ENCODE results near the gene RUVBL1.
A peak's percentile ranks its signal among the peaks of the same experiment; 100 is the strongest.

Gene RUVBL1

DNA sequence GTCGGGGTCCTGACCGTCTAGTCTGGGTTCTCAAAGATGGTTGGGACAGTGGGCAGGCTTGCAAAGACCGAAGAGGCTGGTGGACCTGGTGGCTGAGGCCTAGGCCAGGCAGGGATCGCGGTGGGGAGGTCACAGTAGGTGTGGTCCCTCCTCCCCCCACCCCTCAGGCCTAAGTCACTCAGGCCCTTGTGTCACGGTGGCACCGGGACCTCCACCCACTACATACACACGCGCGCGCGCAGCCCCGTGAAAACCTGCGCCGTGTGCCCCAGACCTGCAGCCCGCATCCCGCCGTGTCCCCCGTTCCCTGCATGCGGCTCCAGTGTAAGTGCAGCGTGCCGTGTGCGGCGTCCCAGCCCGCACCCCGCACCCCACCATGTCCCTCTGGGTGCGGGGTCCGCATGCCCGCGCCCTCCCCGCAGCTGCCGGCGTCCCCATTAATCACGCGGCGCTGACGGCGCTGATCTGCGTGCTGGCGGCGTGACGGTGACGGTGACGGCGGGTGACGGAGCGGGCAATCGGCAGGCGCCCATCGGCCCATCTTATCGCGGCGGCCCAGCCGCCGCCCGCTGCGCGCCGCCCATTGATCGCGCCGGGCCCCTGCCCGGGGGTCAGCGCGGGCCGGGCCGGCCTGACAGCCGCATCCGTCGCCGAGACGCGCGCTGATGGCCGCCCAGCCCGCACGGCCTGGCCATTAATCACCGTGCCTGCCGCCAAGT lies 47.0 kb downstream of the RUVBL1 start:
- Histone ChIP-seq H3K27me3 (ENCODE audit: insufficient read depth, poor library complexity, severe bottlenecking) (no peaks in the 10 kb centered on the region), H3K27ac (replicated peaks) (no peak overlapping the region), H3K4me3 (replicated peaks; ENCODE audit: insufficient read depth, low read length) (no peak overlapping the region)
- TF ChIP-seq SPI1 (IDR thresholded peaks at IDR 0.05; ENCODE audit: borderline replicate concordance, low read depth) (no peak), GABPA (IDR thresholded peaks at IDR 0.05; ENCODE audit: low read depth) (no peak), POLR2AphosphoS5 (IDR thresholded peaks at IDR 0.05; ENCODE audit: low read depth) (no peak)
- TF ChIP-seq, protein P1, sequence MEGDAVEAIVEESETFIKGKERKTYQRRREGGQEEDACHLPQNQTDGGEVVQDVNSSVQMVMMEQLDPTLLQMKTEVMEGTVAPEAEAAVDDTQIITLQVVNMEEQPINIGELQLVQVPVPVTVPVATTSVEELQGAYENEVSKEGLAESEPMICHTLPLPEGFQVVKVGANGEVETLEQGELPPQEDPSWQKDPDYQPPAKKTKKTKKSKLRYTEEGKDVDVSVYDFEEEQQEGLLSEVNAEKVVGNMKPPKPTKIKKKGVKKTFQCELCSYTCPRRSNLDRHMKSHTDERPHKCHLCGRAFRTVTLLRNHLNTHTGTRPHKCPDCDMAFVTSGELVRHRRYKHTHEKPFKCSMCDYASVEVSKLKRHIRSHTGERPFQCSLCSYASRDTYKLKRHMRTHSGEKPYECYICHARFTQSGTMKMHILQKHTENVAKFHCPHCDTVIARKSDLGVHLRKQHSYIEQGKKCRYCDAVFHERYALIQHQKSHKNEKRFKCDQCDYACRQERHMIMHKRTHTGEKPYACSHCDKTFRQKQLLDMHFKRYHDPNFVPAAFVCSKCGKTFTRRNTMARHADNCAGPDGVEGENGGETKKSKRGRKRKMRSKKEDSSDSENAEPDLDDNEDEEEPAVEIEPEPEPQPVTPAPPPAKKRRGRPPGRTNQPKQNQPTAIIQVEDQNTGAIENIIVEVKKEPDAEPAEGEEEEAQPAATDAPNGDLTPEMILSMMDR (IDR thresholded peaks at IDR 0.05; ENCODE audit: insufficient read depth, low read length), result no peak
- TF ChIP-seq, protein P2, sequence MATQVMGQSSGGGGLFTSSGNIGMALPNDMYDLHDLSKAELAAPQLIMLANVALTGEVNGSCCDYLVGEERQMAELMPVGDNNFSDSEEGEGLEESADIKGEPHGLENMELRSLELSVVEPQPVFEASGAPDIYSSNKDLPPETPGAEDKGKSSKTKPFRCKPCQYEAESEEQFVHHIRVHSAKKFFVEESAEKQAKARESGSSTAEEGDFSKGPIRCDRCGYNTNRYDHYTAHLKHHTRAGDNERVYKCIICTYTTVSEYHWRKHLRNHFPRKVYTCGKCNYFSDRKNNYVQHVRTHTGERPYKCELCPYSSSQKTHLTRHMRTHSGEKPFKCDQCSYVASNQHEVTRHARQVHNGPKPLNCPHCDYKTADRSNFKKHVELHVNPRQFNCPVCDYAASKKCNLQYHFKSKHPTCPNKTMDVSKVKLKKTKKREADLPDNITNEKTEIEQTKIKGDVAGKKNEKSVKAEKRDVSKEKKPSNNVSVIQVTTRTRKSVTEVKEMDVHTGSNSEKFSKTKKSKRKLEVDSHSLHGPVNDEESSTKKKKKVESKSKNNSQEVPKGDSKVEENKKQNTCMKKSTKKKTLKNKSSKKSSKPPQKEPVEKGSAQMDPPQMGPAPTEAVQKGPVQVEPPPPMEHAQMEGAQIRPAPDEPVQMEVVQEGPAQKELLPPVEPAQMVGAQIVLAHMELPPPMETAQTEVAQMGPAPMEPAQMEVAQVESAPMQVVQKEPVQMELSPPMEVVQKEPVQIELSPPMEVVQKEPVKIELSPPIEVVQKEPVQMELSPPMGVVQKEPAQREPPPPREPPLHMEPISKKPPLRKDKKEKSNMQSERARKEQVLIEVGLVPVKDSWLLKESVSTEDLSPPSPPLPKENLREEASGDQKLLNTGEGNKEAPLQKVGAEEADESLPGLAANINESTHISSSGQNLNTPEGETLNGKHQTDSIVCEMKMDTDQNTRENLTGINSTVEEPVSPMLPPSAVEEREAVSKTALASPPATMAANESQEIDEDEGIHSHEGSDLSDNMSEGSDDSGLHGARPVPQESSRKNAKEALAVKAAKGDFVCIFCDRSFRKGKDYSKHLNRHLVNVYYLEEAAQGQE (IDR thresholded peaks at IDR 0.05; ENCODE audit: insufficient replicate concordance, low read depth), result no peak
- DNase-seq (ENCODE audit: low read depth in 1 of 2, low spot score in 1 of 2), result no peak

DNA sequence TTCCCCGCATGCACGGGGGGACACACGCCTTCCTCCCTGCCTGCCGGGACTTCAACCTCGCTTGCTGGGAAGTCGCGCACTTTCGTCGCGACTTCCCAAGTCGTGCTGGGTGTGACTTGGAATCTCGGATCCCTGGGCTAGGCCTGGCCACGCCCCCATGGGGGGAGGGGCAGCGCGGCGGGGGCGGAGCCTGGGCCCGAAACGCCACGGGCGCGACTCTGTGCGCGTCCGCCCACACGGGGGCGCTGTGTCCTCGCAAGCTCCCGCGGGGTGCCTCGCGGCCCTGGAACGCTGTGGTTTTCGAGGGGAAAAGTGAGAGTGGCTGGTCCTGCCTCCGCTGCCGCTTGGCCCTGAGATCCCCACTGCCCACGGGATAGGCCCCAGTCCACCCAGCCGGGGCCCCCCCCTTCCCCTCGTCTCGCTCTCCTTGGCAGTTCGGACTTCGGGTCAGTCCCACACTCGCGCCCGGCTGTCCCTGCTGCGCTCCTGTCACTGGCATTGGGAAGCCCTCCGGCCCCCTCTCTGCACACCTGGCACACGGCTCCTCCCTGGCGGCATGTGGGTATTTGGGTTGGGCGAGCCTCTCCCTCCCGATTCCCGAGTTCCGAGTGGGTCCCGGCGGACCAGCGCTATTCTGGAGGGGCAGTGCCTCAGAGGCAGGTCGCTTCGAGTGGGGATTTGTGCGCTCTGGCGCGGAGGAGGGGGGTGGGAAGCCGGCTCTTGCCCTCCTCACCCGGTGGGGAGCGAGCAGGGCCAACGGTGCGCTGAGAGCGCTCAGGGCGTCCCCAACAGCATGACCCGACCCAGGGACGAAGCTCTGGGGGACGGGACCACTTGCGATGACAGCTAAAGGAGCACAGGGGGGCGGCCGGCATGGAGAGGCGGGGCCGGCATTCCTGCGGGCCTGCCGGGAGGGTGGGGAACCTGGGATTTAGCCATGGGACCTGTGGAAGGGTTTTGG lies 47.8 kb downstream of the RUVBL1 start:
- DNase-seq (ENCODE audit: low read depth in 1 of 2, low spot score in 1 of 2), result peak; percentile 66 to 73
- peak; percentile 27; the same call in 1 of the 2 replicates for TF ChIP-seq POLR2AphosphoS5 (IDR thresholded peaks at IDR 0.05; ENCODE audit: low read depth)
- no peak for TF ChIP-seq SPI1 (IDR thresholded peaks at IDR 0.05; ENCODE audit: borderline replicate concordance, low read depth)
- TF ChIP-seq, protein P1 (IDR thresholded peaks at IDR 0.05; ENCODE audit: insufficient read depth, low read length), result peak; percentile 56
- Histone ChIP-seq H3K27ac (replicated peaks) (no peak overlapping the region), H3K27me3 (ENCODE audit: insufficient read depth, poor library complexity, severe bottlenecking) (no peaks in the 10 kb centered on the region), H3K4me3 (replicated peaks; ENCODE audit: insufficient read depth, low read length) (no peak overlapping the region)

DNA sequence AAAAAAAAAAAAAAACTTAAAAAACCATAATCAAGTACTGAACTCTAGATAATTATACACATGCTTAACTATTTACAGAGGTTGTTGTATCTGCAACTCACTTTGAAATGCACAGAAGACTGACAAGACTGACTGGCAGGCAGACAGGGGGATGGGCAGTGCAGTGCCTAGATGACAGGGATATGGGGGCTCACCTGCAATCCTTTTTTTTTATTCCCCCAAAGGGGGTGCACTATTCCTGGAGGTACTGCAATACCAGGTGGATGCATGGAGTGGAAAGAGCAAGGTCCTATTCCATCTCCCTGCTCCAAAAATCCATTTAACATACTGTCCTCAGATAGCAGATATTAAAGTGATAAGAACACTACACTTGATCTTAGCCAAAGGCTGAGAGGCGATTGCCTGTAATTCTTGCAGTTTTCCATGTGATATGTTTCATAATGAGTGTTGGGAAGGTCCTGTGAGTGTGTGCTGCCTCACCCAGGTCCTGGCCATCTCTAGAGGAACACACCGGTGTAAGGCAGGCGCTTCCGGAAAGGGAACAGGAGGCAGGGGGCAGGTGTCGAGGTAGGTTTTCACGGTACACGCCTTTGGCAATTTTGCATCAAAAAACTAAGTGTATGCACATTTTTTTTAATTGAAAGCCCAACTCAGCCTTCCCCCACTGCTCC lies 48.6 kb downstream of the RUVBL1 start:
- TF ChIP-seq SPI1 (IDR thresholded peaks at IDR 0.05; ENCODE audit: borderline replicate concordance, low read depth) (no peak), GABPA (IDR thresholded peaks at IDR 0.05; ENCODE audit: low read depth) (no peak), POLR2AphosphoS5 (IDR thresholded peaks at IDR 0.05; ENCODE audit: low read depth) (no peak)
- TF ChIP-seq, protein P1 (IDR thresholded peaks at IDR 0.05; ENCODE audit: insufficient read depth, low read length), result no peak
- TF ChIP-seq, protein P2 (IDR thresholded peaks at IDR 0.05; ENCODE audit: insufficient replicate concordance, low read depth), result no peak
- Histone ChIP-seq H3K27ac (replicated peaks) (no peak overlapping the region), H3K4me3 (replicated peaks; ENCODE audit: insufficient read depth, low read length) (no peak overlapping the region), H3K27me3 (ENCODE audit: insufficient read depth, poor library complexity, severe bottlenecking) (no peaks in the 10 kb centered on the region)
- no peak for DNase-seq (ENCODE audit: low read depth in 1 of 2, low spot score in 1 of 2)
